HG03575 (cell line): ENCODE results near the gene MAML3.

ENCODE experiments used
- ATAC-seq: cut with Tn5 transposase; IDR thresholded peaks from one replicate; pipeline ENCODE4 v1.9.1; 2021; ENCODE audit not compliant: unreplicated experiment, insufficient number of reproducible peaks, low FRiP score; ENCODE audit errors: extremely low read depth

The MAML3 gene

GRCh38 chr4:139848028-139848427, 306.0 kb downstream of the MAML3 start:
- ATAC-seq: no peak

- no peak for ATAC-seq
Observed at GRCh38 chr4:139847602-139848001, 306.4 kb downstream of the MAML3 start.

- ATAC-seq: no peak
Observed at GRCh38 chr4:139846766-139847165, 307.2 kb downstream of the MAML3 start.

GRCh38 chr4:139845453-139846093, 308.4 kb downstream of the MAML3 start:
- no peak for ATAC-seq

- ATAC-seq: no peak
Observed at GRCh38 chr4:139844459-139845036, 309.4 kb downstream of the MAML3 start.

- no peak for ATAC-seq
Observed at GRCh38 chr4:139844057-139844456, 309.9 kb downstream of the MAML3 start.

- no peak for ATAC-seq
Observed at GRCh38 chr4:139843641-139844040, 310.3 kb downstream of the MAML3 start.

GRCh38 chr4:139841464-139842195, 312.4 kb downstream of the MAML3 start:
- no peak for ATAC-seq

GRCh38 chr4:139840773-139841172, 313.2 kb downstream of the MAML3 start:
- ATAC-seq: no peak

- ATAC-seq: no peak
Observed at GRCh38 chr4:139839403-139840031, 314.5 kb downstream of the MAML3 start.

GRCh38 chr4:139838811-139839210, 315.2 kb downstream of the MAML3 start:
- ATAC-seq: no peak

GRCh38 chr4:139834981-139835391, 319.0 kb downstream of the MAML3 start:
- ATAC-seq: no peak

- no peak for ATAC-seq
Observed at GRCh38 chr4:139834226-139834662, 319.7 kb downstream of the MAML3 start.

GRCh38 chr4:139833151-139833910, 320.7 kb downstream of the MAML3 start:
- no peak for ATAC-seq

GRCh38 chr4:139828966-139829664, 324.9 kb downstream of the MAML3 start:
- ATAC-seq: no peak

- no peak for ATAC-seq
Observed at GRCh38 chr4:139826426-139826825, 327.6 kb downstream of the MAML3 start.

- no peak for ATAC-seq
Observed at GRCh38 chr4:139825523-139826014, 328.4 kb downstream of the MAML3 start.

- no peak for ATAC-seq
Observed at GRCh38 chr4:139824882-139825522, 329.0 kb downstream of the MAML3 start.
